Stimulated activated CD4-positive, alpha-beta T cell treated with anti-CD3 and anti-CD28 coated beads, Interleukin-2, amount 100 ng/mL, for 48 hours (primary cell): ENCODE measurements around the gene CAPG.
"Not testable (repeated sequence)": the region's sequence is repeated elsewhere in the genome, so short reads cannot be mapped to it uniquely, and the experiment has no call there.

Experiments
- DNase-seq, 2 donors: peaks; one replicate each; pipeline ENCODE4 v3.0.0-alpha.2; 2020

CAPG gene

DNA sequence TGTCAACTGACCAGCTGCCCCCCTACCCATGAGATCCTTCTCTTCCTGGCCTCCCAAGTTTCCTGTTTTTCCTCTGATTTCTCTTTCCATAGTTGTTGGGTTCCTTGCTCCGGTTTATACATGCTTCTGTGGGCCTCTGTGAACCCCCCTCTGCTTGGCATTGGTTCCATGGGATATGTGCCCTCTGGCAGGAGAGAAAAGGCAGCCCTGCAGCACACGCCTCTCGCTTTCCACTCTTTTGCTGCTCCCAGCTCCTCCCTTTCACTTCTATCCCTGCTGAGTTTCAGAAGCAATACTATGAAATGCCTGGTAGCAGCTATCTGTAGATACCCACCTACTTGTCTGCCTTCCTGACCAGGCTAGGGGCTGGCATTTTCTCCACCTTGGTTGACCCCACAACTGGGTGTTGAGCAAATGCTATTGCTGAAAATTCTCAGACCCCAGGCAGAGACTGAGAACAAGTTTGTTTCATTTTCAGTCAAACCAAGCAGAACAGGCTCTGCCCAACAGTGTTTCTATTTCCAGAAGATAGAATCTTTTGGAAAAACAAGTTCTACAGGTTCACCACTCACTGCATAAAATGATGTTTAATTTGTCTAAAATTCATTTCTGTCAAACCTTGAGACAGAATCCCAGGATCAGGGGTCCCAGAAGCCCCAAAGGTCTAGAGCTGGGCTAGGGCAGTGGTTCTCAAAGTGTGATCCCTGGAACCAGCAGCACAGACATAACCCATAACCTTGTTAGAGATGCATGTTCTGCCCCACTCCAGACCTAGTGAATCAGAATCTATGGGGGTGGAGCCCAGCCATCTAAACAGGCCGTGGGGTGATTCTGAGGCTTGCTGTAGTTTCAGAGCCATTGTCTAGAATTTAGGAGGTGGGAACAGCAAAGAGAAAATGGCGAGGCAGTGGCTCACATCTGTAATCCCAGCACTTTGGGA lies 13.4 kb downstream of the CAPG start:
- no peak for DNase-seq

DNA sequence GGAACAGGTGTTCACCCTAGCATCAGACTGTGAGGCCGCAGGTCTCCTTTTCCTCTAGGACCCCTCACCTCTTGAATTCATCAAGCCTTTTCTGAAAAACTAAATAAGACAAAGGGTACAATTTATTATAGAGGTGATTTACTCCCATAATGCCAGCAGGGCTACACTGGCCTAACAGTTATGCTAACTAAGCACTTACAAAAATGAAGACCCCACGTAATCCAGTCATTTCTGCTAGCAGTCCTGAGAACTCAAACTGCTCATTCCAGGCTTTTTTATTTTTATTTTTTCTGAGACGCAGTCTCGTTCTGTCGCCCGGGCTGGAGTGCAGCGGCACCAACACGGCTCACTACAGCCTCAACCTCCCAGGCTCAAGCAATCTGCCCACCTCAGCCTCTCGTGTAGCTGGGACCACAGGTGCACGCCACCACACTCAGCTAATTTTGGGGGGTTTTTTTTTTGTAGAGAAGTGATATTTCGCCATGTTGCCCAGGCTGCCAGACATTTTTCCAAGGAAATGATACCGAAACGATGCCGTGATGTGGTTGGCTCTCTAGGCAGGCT lies 14.2 kb downstream of the CAPG start:
- DNase-seq: no peak

DNA sequence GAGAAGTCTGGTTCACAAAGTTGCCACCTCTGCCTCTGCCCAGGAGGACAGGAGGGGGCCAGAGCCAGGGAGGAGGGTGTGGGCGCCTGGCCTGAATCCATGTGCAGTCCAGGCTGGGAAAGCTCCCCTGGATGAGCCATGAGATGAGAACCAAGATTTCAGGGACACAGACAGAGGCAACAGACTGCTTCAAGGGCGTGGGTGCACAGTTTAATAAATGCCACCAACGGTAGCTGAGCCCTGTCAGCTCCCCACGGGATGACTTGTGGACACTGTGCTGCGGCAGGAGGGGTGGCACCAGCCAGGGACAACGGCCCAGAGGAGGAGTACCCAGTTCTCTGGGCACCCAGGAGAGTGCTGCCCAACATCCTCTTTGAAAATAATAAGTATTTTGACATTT lies 15.2 kb downstream of the CAPG start:
- no peak for DNase-seq

- DNase-seq: no peak
Observed at GRCh38 chr2:85394261-85394681, 15.9 kb downstream of the CAPG start.

DNA sequence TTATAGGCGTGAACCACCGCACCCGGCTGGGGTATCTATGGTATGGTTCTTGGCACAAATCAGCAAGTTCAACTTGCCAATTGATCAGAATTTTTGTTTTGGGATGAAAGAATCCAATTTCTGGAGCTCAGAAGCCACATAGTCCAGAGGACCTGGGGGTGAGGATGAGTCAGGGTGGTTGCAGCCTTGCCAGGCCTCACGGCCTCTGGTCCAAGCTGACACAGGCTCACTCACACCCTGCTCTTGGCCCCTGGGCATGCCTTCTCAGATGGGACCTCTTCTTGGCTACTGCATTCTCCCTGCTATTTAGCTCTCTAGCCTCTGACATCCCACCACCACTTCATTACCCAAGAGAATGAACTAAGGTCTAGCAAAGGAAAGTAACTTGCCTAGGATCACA lies 16.3 kb downstream of the CAPG start:
- no peak for DNase-seq

DNA sequence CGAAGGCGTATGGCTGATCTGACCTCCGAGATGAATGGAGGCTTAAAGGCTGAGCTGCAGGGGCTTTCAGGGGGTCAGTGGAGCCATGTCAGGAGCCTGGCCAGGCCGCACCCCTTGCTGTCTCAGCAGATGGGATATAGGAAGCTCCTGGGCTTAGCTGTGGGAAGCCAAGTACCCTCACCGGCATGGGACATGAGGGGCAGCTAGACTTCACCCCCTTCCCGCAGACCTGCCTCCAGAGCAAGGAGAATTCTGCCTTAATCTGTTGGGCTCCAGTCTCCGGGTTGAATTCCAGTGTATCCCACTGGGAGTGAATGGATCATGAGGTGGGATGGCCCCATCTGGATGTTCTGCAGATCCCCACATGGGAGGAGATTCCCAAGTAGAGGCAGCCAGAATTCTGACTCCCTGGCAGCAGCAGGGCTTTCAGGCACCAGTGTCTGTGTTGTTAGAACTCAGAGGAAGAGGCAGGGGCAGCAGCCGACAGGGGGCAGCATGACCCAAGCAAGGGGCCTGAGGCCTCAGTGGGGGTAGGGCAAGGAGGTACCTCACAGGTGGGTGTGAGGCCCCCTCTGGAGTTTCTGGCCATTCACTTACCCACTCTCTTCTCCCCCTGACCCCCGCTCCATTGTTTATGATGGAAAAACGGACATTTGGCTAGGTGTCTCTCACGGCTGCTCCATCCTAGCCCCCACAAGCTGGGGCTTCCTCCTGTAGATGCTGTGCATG lies 19.1 kb downstream of the CAPG start:
- DNase-seq: peak; percentile 65 to 75

- DNase-seq: no peak
Observed at GRCh38 chr2:85388878-85389538, 21.2 kb downstream of the CAPG start.

DNA sequence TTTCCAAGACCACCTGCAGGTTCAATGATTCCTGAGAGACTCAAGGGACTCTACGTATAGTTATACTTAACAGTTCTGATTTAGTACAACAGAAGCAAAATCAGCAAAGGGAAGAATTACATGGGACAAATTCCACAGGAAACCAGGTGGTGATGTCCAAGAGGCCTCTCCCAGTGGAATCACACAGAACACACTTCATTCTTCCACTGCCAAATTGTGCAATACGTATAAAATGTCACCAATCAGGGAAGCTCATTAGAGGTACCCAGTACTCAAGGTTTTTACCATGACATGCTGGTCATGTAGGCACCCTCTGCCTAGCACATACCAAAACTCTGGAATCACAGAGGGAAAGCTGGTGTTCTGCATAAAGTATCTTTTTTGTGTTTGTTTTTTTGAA lies 22.4 kb downstream of the CAPG start:
- DNase-seq: no peak

DNA sequence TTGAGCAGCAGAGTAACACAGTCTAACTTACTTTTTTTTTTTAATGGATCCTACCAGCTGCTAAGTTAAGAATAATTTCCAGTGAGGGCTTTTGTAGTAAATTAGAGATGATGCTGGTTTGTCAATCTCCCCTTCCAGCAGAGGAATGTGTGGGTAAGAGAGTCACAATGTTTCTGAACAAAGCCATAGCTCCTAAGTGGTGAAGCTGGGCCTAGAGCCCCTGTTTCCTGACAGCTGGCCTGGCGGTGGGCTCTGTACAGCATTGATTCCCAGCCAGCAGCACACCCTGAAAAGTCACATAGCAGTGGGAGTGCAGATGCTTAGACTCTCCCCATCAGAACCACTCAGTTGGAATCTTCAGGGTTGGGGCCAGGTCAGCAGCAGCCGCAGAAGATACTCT lies 24.4 kb downstream of the CAPG start:
- no peak for DNase-seq

DNA sequence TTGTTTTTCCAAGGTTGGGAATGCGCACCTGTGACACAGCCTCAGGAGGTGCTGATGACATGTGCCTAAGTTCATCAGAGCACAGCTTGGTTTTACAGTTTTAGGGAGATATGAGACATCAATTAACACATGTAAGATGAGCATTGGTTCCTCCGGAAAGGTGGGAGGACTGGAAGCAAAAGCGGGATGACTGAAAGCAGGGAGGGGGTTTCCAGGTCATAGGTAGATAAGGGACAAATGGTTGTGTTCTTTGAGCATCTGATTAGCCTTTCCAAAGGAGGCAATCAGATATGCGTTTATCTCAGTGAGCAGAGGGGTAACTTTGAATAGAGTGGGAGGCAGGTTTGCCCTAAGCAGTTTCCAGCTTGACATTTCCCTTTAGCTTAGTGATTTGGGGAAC lies 26.3 kb downstream of the CAPG start:
- DNase-seq: no peak

DNA sequence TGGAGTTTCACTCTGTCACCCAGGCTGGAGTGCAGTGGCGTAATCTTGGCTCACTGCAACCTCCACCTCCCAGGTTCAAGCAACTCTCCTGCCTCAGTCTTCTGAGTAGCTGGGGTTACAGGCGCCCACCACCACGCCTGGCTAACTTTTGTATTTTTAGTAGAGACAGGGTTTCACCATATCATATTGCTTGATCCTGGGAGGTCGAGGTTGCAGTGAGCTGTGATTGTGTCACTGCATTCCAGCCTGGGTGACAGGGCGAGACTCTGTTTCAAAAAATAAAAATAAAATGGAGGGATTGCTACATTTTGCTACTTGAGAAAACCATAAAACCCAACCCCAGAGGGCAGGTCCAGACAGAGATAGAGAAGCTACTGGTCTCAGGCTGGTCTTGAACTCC lies 27.0 kb downstream of the CAPG start:
- DNase-seq: not testable (repeated sequence)

GRCh38 chr2:85380048-85380447 lies 30.1 kb downstream of the CAPG start:
- DNase-seq: no peak

DNA sequence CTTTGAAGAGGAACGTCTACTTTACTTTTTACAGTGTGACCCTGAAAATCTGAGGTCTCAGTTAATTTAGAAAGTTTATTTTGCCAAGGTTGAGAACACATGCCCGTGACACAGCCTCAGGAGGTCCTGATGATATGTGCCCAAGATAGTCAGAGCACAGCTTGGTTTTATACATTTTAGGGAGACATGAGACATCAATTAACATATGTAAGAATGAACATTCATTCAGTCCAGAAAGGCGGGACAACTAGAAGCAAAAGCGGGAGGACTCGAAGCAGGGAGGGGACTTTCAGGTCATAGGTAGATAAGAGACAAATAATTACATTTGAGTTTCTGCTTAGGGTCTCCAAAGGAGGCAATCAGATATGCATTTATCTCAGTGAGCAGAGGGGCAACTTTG lies 31.9 kb downstream of the CAPG start:
- DNase-seq: no peak

DNA sequence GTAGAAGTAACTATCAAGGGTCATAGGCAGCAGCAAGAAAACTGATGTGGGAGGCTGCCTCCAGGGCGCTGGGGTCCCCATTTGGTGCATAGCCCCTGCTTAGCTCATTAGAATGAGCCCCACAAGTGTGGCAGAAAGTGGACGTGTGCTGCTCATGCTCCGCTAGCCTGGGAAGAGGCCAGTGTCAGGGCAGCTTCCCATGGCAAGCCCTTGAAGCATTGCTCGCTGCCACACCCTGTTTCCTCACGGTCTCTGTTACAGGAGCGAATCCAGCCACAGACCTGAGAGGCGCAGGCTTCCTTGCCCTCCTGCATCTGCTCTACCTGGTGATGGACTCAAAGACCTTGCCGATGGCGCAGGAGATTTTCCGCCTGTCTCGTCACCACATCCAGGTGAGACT lies 33.1 kb downstream of the CAPG start:
- no peak for DNase-seq

GRCh38 chr2:85376291-85377065 lies 33.7 kb downstream of the CAPG start:
- DNase-seq: no peak

DNA sequence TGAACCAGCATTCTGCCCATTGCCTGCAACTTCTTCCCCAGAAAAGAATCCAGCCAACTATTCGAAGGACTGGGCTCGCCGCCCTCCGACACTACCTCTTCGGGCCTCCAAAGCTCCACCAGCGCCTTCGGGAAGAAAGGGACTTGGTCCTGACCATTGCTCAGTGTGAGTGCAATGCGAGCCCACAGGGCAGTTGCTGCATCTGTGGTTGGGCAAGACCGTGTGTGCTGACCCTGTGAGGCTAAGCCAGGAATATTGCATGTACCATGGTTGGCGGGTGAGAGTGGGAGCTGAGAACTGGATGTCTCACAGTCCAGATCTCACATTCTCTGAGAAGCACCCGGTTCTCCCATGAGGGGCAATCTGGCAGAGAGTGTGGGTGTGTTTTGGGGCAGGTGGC lies 39.1 kb downstream of the CAPG start:
- DNase-seq: no peak

GRCh38 chr2:85369500-85369899 lies 40.7 kb downstream of the CAPG start:
- no peak for DNase-seq

DNA sequence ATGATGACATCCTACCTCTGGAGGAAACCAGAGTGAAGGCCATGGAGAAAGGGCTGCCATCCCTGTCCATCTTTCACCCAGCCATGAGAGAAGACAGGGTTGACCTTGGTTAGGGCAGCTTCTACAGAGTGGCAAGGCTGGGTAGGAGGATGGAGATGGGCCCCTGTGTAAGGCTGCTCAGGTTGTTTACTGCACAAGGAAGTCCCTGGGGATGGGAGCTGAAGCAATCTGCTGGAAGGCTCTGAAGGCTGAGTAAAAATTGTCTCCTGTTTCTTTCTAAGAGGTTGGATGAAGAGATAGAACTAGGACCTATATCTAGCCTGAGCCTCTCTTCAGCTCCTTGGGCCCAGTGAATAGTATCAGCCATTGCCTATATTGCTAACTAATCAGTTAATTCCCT lies 41.2 kb downstream of the CAPG start:
- no peak for DNase-seq

DNA sequence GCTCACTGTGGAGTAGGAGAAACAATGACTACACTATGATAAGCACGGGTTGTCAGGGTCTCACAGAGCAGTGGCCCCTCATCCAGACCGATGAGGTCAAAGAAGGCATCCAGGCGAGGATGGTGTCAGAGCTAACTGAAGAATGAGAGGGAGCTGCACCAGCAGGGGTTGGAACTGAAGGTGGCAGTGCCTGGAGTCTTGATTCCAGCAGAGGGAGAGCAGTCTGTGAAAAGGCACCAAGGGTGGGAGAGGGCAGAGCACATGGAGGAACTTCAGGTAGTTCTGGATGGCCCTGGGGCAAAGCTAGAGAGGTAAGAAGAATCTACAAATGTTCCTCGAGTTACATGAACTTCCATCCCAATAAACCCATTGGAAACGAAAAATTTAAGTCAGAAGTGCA lies 43.0 kb downstream of the CAPG start:
- no peak for DNase-seq

GRCh38 chr2:85362653-85363387 lies 47.3 kb downstream of the CAPG start:
- not testable (repeated sequence) for DNase-seq

GRCh38 chr2:85357736-85358135 lies 52.4 kb downstream of the CAPG start:
- no peak for DNase-seq

GRCh38 chr2:85356186-85356585 lies 54.0 kb downstream of the CAPG start:
- DNase-seq: no peak
